ENCODE results near the gene BPIFB4. TPM values are rescaled to one million over a fixed set of nuclear protein-coding genes. Genes with fewer than 3 reads are reported as not detected.

The BPIFB4 gene
- total RNA-seq, 1 experiment from 2014 or later, result not detected

- H3K36me3 ChIP-seq (ENCODE audit: insufficient read depth, low read length, poor library complexity, severe bottlenecking), result no peaks in the 10 kb centered on the region
- no peaks in the 10 kb centered on the region for H3K27me3 ChIP-seq (replicated peaks; ENCODE audit: insufficient read depth, low read depth, low read length, poor library complexity)
- TF ChIP-seq EZH2 (IDR thresholded peaks at IDR 0.05; ENCODE audit: borderline replicate concordance, low read depth, low read length, poor library complexity, severe bottlenecking), result no peak
- TF ChIP-seq, protein P1, sequence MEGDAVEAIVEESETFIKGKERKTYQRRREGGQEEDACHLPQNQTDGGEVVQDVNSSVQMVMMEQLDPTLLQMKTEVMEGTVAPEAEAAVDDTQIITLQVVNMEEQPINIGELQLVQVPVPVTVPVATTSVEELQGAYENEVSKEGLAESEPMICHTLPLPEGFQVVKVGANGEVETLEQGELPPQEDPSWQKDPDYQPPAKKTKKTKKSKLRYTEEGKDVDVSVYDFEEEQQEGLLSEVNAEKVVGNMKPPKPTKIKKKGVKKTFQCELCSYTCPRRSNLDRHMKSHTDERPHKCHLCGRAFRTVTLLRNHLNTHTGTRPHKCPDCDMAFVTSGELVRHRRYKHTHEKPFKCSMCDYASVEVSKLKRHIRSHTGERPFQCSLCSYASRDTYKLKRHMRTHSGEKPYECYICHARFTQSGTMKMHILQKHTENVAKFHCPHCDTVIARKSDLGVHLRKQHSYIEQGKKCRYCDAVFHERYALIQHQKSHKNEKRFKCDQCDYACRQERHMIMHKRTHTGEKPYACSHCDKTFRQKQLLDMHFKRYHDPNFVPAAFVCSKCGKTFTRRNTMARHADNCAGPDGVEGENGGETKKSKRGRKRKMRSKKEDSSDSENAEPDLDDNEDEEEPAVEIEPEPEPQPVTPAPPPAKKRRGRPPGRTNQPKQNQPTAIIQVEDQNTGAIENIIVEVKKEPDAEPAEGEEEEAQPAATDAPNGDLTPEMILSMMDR (conservative IDR thresholded peaks at IDR 0.05; ENCODE audit: low read depth, low read length), result no peak
- no peak overlapping the region for H3K27ac ChIP-seq (ENCODE audit: low read depth, low read length, poor library complexity, severe bottlenecking)
- H3K9me3 ChIP-seq (ENCODE audit: low read depth, low read length, poor library complexity, severe bottlenecking), result no peaks in the 10 kb centered on the region
- no peaks in the 10 kb centered on the region for H3K4me1 ChIP-seq (ENCODE audit: insufficient read depth, low read length, poor library complexity, severe bottlenecking)
- BruUV-seq (replicated peaks), result no TSS peak
- intact Hi-C loops (cut with micrococcal nuclease; ENCODE audit: unreplicated experiment), result no loop called here
- no peak overlapping the region for H3K4me3 ChIP-seq (ENCODE audit: low read depth, low read length, poor library complexity, severe bottlenecking)
- POLR2A ChIA-PET (ENCODE audit: low non-redundant PET), result no interaction called here
- no peak for DNase-seq (ENCODE audit: low spot score)
- CTCF ChIA-PET, result no interaction called here
Measured at GRCh38 chr20:33064572-33065287, 14.7 kb upstream of the BPIFB4 start.

GRCh38 chr20:33065785-33066184, 13.7 kb upstream of the BPIFB4 start:
- intact Hi-C loops (cut with micrococcal nuclease; ENCODE audit: unreplicated experiment), result no loop called here
- CTCF ChIA-PET, result no interaction called here

DNA sequence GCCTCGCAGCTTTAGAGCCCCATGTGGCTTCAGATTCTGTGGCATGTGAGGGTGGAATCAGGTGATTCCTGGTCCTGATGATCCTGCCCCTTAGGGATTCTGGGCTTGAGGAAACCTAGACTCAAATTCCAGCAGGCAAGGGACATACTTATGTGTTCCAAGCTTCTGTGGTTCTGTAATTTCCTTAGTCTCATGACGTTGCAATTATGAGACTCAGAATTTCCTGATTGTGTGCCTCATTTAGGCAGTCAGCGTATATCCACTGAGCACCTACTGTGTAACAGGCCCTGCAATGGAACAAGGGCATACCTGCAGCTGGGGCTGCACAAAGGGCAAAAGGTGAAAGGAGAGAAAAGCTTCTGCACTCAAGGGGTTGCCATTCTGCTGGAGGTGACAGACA, 11.6 kb upstream of the BPIFB4 start:
- H3K9me3 ChIP-seq (ENCODE audit: low read depth, low read length, poor library complexity, severe bottlenecking), result no peaks in the 10 kb centered on the region
- H3K27ac ChIP-seq (ENCODE audit: low read depth, low read length, poor library complexity, severe bottlenecking), result no peak overlapping the region
- no peak for DNase-seq (ENCODE audit: low spot score)
- no peak overlapping the region for H3K4me3 ChIP-seq (ENCODE audit: low read depth, low read length, poor library complexity, severe bottlenecking)
- ChIA-PET POLR2A (ENCODE audit: low non-redundant PET) (no interaction called here), CTCF (no interaction called here)
- intact Hi-C loops (cut with micrococcal nuclease; ENCODE audit: unreplicated experiment), result no loop called here
- H3K4me1 ChIP-seq (ENCODE audit: insufficient read depth, low read length, poor library complexity, severe bottlenecking), result no peaks in the 10 kb centered on the region
- H3K36me3 ChIP-seq (ENCODE audit: insufficient read depth, low read length, poor library complexity, severe bottlenecking), result no peaks in the 10 kb centered on the region
- no TSS peak for BruUV-seq (replicated peaks)
- TF ChIP-seq, protein P1 (conservative IDR thresholded peaks at IDR 0.05; ENCODE audit: low read depth, low read length), result no peak
- TF ChIP-seq EZH2 (IDR thresholded peaks at IDR 0.05; ENCODE audit: borderline replicate concordance, low read depth, low read length, poor library complexity, severe bottlenecking), result no peak
- H3K27me3 ChIP-seq (replicated peaks; ENCODE audit: insufficient read depth, low read depth, low read length, poor library complexity), result no peaks in the 10 kb centered on the region

More at GRCh38 chr20:33065785-33066184, 13.7 kb upstream of the BPIFB4 start:
- no peaks in the 10 kb centered on the region for H3K4me1 ChIP-seq (ENCODE audit: insufficient read depth, low read length, poor library complexity, severe bottlenecking)
- no peak overlapping the region for H3K27ac ChIP-seq (ENCODE audit: low read depth, low read length, poor library complexity, severe bottlenecking)
- DNase-seq (ENCODE audit: low spot score), result no peak
- H3K36me3 ChIP-seq (ENCODE audit: insufficient read depth, low read length, poor library complexity, severe bottlenecking), result no peaks in the 10 kb centered on the region
- H3K9me3 ChIP-seq (ENCODE audit: low read depth, low read length, poor library complexity, severe bottlenecking), result no peaks in the 10 kb centered on the region
- TF ChIP-seq EZH2 (IDR thresholded peaks at IDR 0.05; ENCODE audit: borderline replicate concordance, low read depth, low read length, poor library complexity, severe bottlenecking), result no peak
- TF ChIP-seq, protein P1 (conservative IDR thresholded peaks at IDR 0.05; ENCODE audit: low read depth, low read length), result no peak
- POLR2A ChIA-PET (ENCODE audit: low non-redundant PET), result no interaction called here
- no peaks in the 10 kb centered on the region for H3K27me3 ChIP-seq (replicated peaks; ENCODE audit: insufficient read depth, low read depth, low read length, poor library complexity)
- H3K4me3 ChIP-seq (ENCODE audit: low read depth, low read length, poor library complexity, severe bottlenecking), result no peak overlapping the region
- BruUV-seq (replicated peaks), result no TSS peak
